Mucosa of descending colon (tissue), 3 donors: Measurements from ENCODE around the gene FRMD4A. TPM values are rescaled to one million over a fixed set of nuclear protein-coding genes. Genes with fewer than 3 reads are reported as not detected.

Experiments used
- ATAC-seq: fragments of 200-7000 bp; cut with Tn5 transposase; one replicate; pipeline ENCODE4 v1.9.1; 2020; ENCODE audit warnings: mild to moderate bottlenecking, moderate library complexity
- DNase-seq, 3 donors: peaks; one replicate each; pipeline ENCODE4 v3.0.0-alpha.2; 2020
- H3K36me3 ChIP-seq: fragments of 200-600 bp; one replicate; pipeline ENCODE4 v1.8.0; 2021; ENCODE audit warnings: low read depth, mild to moderate bottlenecking
- H3K4me1 ChIP-seq: fragments of 200-600 bp; one replicate; pipeline ENCODE4 v1.8.0; 2021; ENCODE audit warnings: low read depth, mild to moderate bottlenecking
- H3K4me3 ChIP-seq: fragments of 200-600 bp; one replicate; pipeline ENCODE4 v1.8.0; 2021; ENCODE audit warnings: mild to moderate bottlenecking
- H3K9me3 ChIP-seq: fragments of 200-600 bp; one replicate; pipeline ENCODE4 v1.8.0; 2021; ENCODE audit warnings: mild to moderate bottlenecking
- CTCF ChIP-seq: fragments of 200-600 bp; IDR thresholded peaks from one replicate; pipeline ENCODE4 v1.8.0; 2022; ENCODE audit warnings: antibody characterized with exemption, mild to moderate bottlenecking
- intact Hi-C, 2 donors: fragments of 100-400 bp; cut with DNase I in 1 of 2; cut with micrococcal nuclease in 1 of 2; formaldehyde crosslinking; loops; one replicate each; pipeline versions ENCODE4 v1.11.0 to v1.11.1; 2022; cut with DNase I, micrococcal nuclease
- total RNA-seq, 3 donors: library from RNA; stranded (reverse); fragmentation: NEBNext Ultra II Directional in 2 of 3; extraction: Animal tissue kit (Norgen Biotek cat#: 25700) in 2 of 3; gene quantifications; one replicate each; pipeline versions ENCODE4 v1.2.1 to v1.2.4, GENCODE V29; 2021 to 2023
- donor health status: DM: no; HTN: no; CAD: no; lungs with moderate emphysema.
- donor health status: DM: no; HTN: no; CAD: no.
- donor health status: DM: no; HTN: yes; CAD: no.

FRMD4A gene
- total RNA-seq, 3 donors from 2014 or later = 9.8 to 40.6 (median 17.2) TPM

- Histone ChIP-seq H3K4me3 (no peak overlapping the region), H3K9me3 (no peaks in the 10 kb centered on the region), H3K36me3 (no peaks in the 10 kb centered on the region), H3K4me1 (no peaks in the 10 kb centered on the region)
- DNase-seq (no peak), ATAC-seq (no peak)
- intact Hi-C loops = no loop called here
- no peak for TF ChIP-seq CTCF
Observed at GRCh38 chr10:14179251-14179650, 151.5 kb downstream of the FRMD4A start.

- Histone ChIP-seq H3K4me1 (no peaks in the 10 kb centered on the region), H3K36me3 (no peaks in the 10 kb centered on the region), H3K9me3 (no peaks in the 10 kb centered on the region), H3K4me3 (no peak overlapping the region)
- intact Hi-C loops = no loop called here
- ATAC-seq (peak; percentile 14), DNase-seq (no peak)
- TF ChIP-seq CTCF = no peak
Observed at GRCh38 chr10:14173706-14174594, 156.8 kb downstream of the FRMD4A start.

GRCh38 chr10:14173391-14173705 lies 157.4 kb downstream of the FRMD4A start:
- H3K36me3 ChIP-seq = no peaks in the 10 kb centered on the region
- ATAC-seq = no peak
- no peak for TF ChIP-seq CTCF
- intact Hi-C loops = no loop called here
- no peak for DNase-seq
- no peaks in the 10 kb centered on the region for H3K4me1 ChIP-seq
- H3K4me3 ChIP-seq = no peak overlapping the region
- no peaks in the 10 kb centered on the region for H3K9me3 ChIP-seq

GRCh38 chr10:14172336-14172950 lies 158.3 kb downstream of the FRMD4A start:
- intact Hi-C loops = no loop called here
- H3K4me3 ChIP-seq = no peak overlapping the region
- ATAC-seq (no peak), DNase-seq (no peak)
- no peaks in the 10 kb centered on the region for H3K36me3 ChIP-seq
- H3K4me1 ChIP-seq = no peaks in the 10 kb centered on the region
- no peaks in the 10 kb centered on the region for H3K9me3 ChIP-seq
- no peak for TF ChIP-seq CTCF

GRCh38 chr10:14171336-14171735 lies 159.4 kb downstream of the FRMD4A start:
- H3K4me3 ChIP-seq = no peak overlapping the region
- no peaks in the 10 kb centered on the region for H3K36me3 ChIP-seq
- ATAC-seq (no peak), DNase-seq (no peak)
- TF ChIP-seq CTCF = no peak
- intact Hi-C loops = no loop called here
- H3K9me3 ChIP-seq = no peaks in the 10 kb centered on the region
- no peaks in the 10 kb centered on the region for H3K4me1 ChIP-seq
